HepG2 (cell line): ENCODE data around the gene SF3B6. TPM values are rescaled to one million over a fixed set of nuclear protein-coding genes. Genes with fewer than 3 reads are reported as not detected.
A peak's percentile ranks its signal among the peaks of the same experiment; 100 is the strongest.

ENCODE experiments used
- CEBPG ChIP-seq: IDR thresholded peaks from 2 replicates; pipeline ENCODE4 v1.6.1; 2016
- EED ChIP-seq: sonication (generic); formaldehyde crosslinking; IDR thresholded peaks from 2 replicates; pipeline ENCODE4 v1.5.0; 2020; ENCODE audit warnings: mild to moderate bottlenecking, missing genetic modification reagents
- ELF4 ChIP-seq: sonication (generic); formaldehyde crosslinking; IDR thresholded peaks from 2 replicates; pipeline ENCODE4 v1.5.0; 2020; ENCODE audit warnings: missing genetic modification reagents, mild to moderate bottlenecking, moderate library complexity, borderline replicate concordance
- ETV6 ChIP-seq: sonication (generic); formaldehyde crosslinking; conservative IDR thresholded peaks from 2 replicates; pipeline ENCODE4 v1.4.0; 2020; ENCODE audit warnings: missing genetic modification reagents
- HHEX ChIP-seq: IDR thresholded peaks from 2 replicates; pipeline ENCODE4 v1.6.1; 2016; ENCODE audit warnings: control low read depth
- HOXA9 ChIP-seq: sonication (generic); formaldehyde crosslinking; IDR thresholded peaks from 2 replicates; pipeline ENCODE4 v1.8.1; 2022; ENCODE audit warnings: missing genetic modification reagents, mild to moderate bottlenecking, moderate library complexity, borderline replicate concordance
- IRF2 ChIP-seq: IDR thresholded peaks from 2 replicates; pipeline ENCODE4 v1.6.1; 2018; ENCODE audit warnings: missing genetic modification reagents, missing compliant biosample characterization
- POLR2AphosphoS5 ChIP-seq: IDR thresholded peaks from 2 replicates; pipeline ENCODE4 v1.6.1; 2012; ENCODE audit warnings: low read depth, low read length
- POLR2G ChIP-seq: fragments of 200-400 bp; formaldehyde crosslinking; IDR thresholded peaks from 2 replicates; pipeline ENCODE4 v1.6.1; 2018; ENCODE audit warnings: mild to moderate bottlenecking, low read depth, low read length, moderate library complexity
- RFXANK ChIP-seq: IDR thresholded peaks from 2 replicates; pipeline ENCODE4 v1.6.1; 2016
- TBP ChIP-seq: sonication (generic); formaldehyde crosslinking; IDR thresholded peaks from 2 replicates; pipeline ENCODE4 v1.5.0; 2020; ENCODE audit warnings: missing genetic modification reagents
- ZFAT ChIP-seq: sonication (generic); formaldehyde crosslinking; conservative IDR thresholded peaks from 2 replicates; pipeline ENCODE4 v1.8.1; 2023; ENCODE audit warnings: missing genetic modification reagents, inconsistent platforms
- ZNF678 ChIP-seq: sonication (generic); formaldehyde crosslinking; IDR thresholded peaks from 2 replicates; pipeline ENCODE4 v1.4.0; 2020; ENCODE audit warnings: mild to moderate bottlenecking, missing genetic modification reagents
- polyA plus RNA-seq, 8 experiments: library from polyadenylated mRNA; depleted of rRNA in 3 of 8; stranded (reverse) in 7 of 8; unstranded in 1 of 8; fragments of >200 nt; fragmentation: Illumina TruSeq in 4 of 8; extraction: Trizol in 4 of 8; gene quantifications; 2 replicates each; pipeline versions ENCODE4 v1.2.1 to v1.2.3, GENCODE V29; 2011 to 2016; ENCODE audit warnings: low read depth in 4 of 8, missing spikeins in 1 of 8, mixed read lengths in 1 of 8; ENCODE audit not compliant: insufficient read depth in 1 of 8
- total RNA-seq, 5 experiments: library from RNA; depleted of rRNA; stranded (reverse); fragments of >200 nt; fragmentation: Illumina TruSeq; extraction: Trizol; gene quantifications; 2 replicates each; pipeline ENCODE4 v1.2.3, GENCODE V29; 2016; ENCODE audit warnings: low read depth in 1 of 5
- TF ChIP-seq, protein P1 (sequence below): sonication (generic); formaldehyde crosslinking; IDR thresholded peaks from one replicate; pipeline ENCODE4 v1.5.1; 2020; ENCODE audit warnings: mild to moderate bottlenecking, missing genetic modification reagents; ENCODE audit errors: not compliant biosample characterization
- TF ChIP-seq, protein P2 (sequence below): sonication (generic); formaldehyde crosslinking; conservative IDR thresholded peaks from 2 replicates; pipeline ENCODE4 v1.8.0; 2022; ENCODE audit warnings: low read depth, missing genetic modification reagents
- TF ChIP-seq, protein P3 (sequence below): sonication (generic); formaldehyde crosslinking; IDR thresholded peaks from 2 replicates; pipeline ENCODE4 v1.5.1; 2020; ENCODE audit warnings: mild to moderate bottlenecking, missing genetic modification reagents

The SF3B6 gene
- total and polyA plus RNA-seq, 2 of the 13 experiments (the other 11 are each of a cell fraction or from before 2014, with no cell fraction given), result 177 to 182 TPM

DNA sequence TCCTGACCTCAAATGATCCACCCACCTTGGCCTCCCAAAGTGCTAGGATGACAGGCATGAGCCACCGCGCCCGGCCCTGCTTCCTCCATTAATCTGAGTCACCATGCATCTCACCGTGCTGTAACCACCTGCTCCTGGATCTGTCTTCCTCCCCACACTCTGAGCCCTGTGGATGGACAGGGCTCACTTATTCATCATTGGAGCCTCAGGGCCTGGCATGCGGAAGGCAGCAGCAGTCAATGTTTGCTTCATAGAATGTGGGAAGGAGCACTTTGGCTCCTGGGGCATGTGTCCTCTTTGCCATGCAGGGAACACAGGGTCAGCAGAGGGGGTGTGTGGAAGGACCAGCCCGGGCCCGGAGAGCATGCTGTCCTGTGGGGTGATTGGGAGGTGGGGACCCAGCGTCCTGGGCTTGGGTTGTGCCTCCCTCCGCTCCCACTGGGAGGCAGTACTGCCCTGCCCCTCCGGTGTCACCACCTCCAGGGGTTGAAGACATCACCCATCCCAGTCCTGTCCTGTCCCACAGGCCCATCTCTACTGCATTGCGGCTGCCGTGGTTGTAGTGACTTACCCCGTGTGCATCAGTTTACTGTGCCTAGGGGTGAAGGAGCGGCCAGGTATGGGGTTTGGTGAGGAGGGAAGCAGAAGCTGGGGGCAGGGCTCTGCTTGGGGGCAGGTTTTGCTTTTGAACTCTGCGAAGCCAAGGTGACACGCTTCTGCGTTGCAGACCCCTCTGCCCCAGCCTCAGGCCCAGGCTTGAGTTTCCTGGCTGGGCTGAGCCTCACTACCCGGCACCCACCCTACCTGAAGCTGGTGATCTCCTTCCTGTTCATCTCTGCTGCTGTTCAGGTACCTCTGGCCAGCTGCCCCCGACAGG is 54.8 kb downstream of the SF3B6 start (continued):
- TF ChIP-seq EED (peak; percentile 83; the same call in 1 of the 2 replicates), ELF4 (CRISPR knock-in tag) (no peak), ZNF678 (no peak), ZFAT (no peak), CEBPG (CRISPR knock-in tag) (peak; percentile 18; the same call in 1 of the 2 replicates), POLR2G (no peak), ETV6 (CRISPR knock-in tag) (no peak), POLR2AphosphoS5 (no peak), TBP (CRISPR knock-in tag) (no peak), HOXA9 (CRISPR knock-in tag) (no peak; the same call in 1 of the 2 replicates), RFXANK (CRISPR knock-in tag) (no peak), IRF2 (0 out of 2 replicates have a peak, but pooled peaks have one; percentile 50), HHEX (CRISPR knock-in tag) (no peak)
- TF ChIP-seq, protein P1, sequence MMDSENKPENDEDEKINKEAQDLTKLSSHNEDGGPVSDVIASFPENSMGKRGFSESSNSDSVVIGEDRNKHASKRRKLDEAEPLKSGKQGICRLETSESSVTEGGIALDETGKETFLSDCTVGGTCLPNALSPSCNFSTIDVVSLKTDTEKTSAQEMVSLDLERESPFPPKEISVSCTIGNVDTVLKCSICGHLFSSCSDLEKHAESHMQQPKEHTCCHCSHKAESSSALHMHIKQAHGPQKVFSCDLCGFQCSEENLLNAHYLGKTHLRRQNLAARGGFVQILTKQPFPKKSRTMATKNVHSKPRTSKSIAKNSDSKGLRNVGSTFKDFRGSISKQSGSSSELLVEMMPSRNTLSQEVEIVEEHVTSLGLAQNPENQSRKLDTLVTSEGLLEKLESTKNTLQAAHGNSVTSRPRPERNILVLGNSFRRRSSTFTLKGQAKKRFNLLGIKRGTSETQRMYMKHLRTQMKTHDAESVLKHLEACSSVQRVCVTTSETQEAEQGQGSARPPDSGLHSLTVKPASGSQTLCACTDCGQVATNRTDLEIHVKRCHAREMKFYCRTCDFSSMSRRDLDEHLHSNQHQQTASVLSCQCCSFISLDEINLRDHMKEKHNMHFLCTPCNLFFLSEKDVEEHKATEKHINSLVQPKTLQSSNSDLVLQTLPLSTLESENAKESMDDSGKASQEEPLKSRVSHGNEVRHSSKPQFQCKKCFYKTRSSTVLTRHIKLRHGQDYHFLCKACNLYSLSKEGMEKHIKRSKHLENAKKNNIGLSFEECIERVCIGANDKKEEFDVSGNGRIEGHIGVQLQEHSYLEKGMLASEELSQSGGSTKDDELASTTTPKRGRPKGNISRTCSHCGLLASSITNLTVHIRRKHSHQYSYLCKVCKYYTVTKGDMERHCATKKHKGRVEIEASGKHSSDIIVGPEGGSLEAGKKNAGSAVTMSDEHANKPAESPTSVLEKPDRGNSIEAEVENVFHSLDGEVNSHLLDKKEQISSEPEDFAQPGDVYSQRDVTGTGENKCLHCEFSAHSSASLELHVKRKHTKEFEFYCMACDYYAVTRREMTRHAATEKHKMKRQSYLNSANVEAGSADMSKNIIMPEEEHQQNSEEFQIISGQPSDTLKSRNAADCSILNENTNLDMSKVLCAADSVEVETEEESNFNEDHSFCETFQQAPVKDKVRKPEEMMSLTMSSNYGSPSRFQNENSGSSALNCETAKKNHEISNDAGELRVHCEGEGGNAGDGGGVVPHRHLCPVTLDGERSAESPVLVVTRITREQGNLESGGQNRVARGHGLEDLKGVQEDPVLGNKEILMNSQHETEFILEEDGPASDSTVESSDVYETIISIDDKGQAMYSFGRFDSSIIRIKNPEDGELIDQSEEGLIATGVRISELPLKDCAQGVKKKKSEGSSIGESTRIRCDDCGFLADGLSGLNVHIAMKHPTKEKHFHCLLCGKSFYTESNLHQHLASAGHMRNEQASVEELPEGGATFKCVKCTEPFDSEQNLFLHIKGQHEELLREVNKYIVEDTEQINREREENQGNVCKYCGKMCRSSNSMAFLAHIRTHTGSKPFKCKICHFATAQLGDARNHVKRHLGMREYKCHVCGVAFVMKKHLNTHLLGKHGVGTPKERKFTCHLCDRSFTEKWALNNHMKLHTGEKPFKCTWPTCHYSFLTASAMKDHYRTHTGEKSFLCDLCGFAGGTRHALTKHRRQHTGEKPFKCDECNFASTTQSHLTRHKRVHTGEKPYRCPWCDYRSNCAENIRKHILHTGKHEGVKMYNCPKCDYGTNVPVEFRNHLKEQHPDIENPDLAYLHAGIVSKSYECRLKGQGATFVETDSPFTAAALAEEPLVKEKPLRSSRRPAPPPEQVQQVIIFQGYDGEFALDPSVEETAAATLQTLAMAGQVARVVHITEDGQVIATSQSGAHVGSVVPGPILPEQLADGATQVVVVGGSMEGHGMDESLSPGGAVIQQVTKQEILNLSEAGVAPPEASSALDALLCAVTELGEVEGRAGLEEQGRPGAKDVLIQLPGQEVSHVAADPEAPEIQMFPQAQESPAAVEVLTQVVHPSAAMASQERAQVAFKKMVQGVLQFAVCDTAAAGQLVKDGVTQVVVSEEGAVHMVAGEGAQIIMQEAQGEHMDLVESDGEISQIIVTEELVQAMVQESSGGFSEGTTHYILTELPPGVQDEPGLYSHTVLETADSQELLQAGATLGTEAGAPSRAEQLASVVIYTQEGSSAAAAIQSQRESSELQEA (CRISPR knock-in tag), result peak; percentile 81
- TF ChIP-seq, protein P2, sequence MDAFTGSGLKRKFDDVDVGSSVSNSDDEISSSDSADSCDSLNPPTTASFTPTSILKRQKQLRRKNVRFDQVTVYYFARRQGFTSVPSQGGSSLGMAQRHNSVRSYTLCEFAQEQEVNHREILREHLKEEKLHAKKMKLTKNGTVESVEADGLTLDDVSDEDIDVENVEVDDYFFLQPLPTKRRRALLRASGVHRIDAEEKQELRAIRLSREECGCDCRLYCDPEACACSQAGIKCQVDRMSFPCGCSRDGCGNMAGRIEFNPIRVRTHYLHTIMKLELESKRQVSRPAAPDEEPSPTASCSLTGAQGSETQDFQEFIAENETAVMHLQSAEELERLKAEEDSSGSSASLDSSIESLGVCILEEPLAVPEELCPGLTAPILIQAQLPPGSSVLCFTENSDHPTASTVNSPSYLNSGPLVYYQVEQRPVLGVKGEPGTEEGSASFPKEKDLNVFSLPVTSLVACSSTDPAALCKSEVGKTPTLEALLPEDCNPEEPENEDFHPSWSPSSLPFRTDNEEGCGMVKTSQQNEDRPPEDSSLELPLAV (CRISPR knock-in tag), result no peak
- TF ChIP-seq, protein P3, sequence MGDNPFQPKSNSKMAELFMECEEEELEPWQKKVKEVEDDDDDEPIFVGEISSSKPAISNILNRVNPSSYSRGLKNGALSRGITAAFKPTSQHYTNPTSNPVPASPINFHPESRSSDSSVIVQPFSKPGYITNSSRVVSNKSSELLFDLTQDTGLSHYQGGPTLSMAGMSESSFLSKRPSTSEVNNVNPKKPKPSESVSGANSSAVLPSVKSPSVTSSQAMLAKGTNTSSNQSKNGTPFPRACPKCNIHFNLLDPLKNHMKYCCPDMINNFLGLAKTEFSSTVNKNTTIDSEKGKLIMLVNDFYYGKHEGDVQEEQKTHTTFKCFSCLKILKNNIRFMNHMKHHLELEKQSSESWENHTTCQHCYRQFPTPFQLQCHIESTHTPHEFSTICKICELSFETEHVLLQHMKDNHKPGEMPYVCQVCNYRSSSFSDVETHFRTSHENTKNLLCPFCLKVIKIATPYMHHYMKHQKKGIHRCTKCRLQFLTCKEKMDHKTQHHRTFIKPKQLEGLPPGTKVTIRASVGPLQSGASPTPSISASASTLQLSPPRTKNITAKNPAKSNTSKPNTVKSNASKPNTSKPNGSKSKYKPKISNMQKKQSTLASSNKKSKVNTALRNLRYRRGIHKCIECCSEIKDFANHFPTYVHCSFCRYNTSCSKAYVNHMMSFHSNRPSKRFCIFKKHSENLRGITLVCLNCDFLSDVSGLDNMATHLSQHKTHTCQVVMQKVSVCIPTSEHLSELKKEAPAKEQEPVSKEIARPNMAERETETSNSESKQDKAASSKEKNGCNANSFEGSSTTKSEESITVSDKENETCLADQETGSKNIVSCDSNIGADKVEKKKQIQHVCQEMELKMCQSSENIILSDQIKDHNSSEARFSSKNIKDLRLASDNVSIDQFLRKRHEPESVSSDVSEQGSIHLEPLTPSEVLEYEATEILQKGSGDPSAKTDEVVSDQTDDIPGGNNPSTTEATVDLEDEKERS (CRISPR knock-in tag), result no peak
